Stimulated activated naive CD8-positive, alpha-beta T cell treated with anti-CD3 and anti-CD28 coated beads, Interleukin-15, Interleukin-2, amounts not matched to agents 100 ng/mL and 50 ng/mL, for 24 hours (primary cell): Measurements from ENCODE around the gene ANKH.

Source experiments
- H3K27ac Mint-ChIP-seq: one replicate; pipeline ENCODE4 v1.8.0; 2021; ENCODE audit warnings: mild to moderate bottlenecking, mixed read lengths
- H3K27me3 Mint-ChIP-seq: one replicate; pipeline ENCODE4 v1.8.0; 2021; ENCODE audit warnings: mixed read lengths
- H3K36me3 Mint-ChIP-seq: one replicate; pipeline ENCODE4 v1.8.0; 2021; ENCODE audit warnings: low read depth, mixed read lengths
- H3K4me1 Mint-ChIP-seq: one replicate; pipeline ENCODE4 v1.8.0; 2021; ENCODE audit warnings: low read depth, mixed read lengths
- H3K4me3 Mint-ChIP-seq: one replicate; pipeline ENCODE4 v1.8.0; 2021; ENCODE audit warnings: mild to moderate bottlenecking, mixed read lengths
- H3K9me3 Mint-ChIP-seq: one replicate; pipeline ENCODE4 v1.8.0; 2021; ENCODE audit warnings: mixed read lengths

ANKH gene

GRCh38 chr5:14767735-14768507 is 103.7 kb downstream of the ANKH start:
- H3K4me1 Mint-ChIP-seq = peaks cover 5% of the 10 kb centered on the region
- H3K4me3 Mint-ChIP-seq = no peak overlapping the region
- peaks cover 32% of the 10 kb centered on the region for H3K36me3 Mint-ChIP-seq
- no peak overlapping the region for H3K27ac Mint-ChIP-seq
- H3K9me3 Mint-ChIP-seq = no peaks in the 10 kb centered on the region
- no peaks in the 10 kb centered on the region for H3K27me3 Mint-ChIP-seq

GRCh38 chr5:14767053-14767452 is 104.5 kb downstream of the ANKH start:
- no peaks in the 10 kb centered on the region for H3K9me3 Mint-ChIP-seq
- H3K36me3 Mint-ChIP-seq = peaks cover 32% of the 10 kb centered on the region
- H3K4me1 Mint-ChIP-seq = peaks cover 4% of the 10 kb centered on the region
- no peak overlapping the region for H3K27ac Mint-ChIP-seq
- H3K4me3 Mint-ChIP-seq = no peak overlapping the region
- H3K27me3 Mint-ChIP-seq = no peaks in the 10 kb centered on the region

GRCh38 chr5:14766584-14766983 is 105.0 kb downstream of the ANKH start:
- no peaks in the 10 kb centered on the region for H3K27me3 Mint-ChIP-seq
- peaks cover 32% of the 10 kb centered on the region for H3K36me3 Mint-ChIP-seq
- H3K4me1 Mint-ChIP-seq = peaks cover 4% of the 10 kb centered on the region
- no peak overlapping the region for H3K4me3 Mint-ChIP-seq
- no peaks in the 10 kb centered on the region for H3K9me3 Mint-ChIP-seq
- H3K27ac Mint-ChIP-seq = no peak overlapping the region

- no peaks in the 10 kb centered on the region for H3K9me3 Mint-ChIP-seq
- peaks cover 32% of the 10 kb centered on the region for H3K36me3 Mint-ChIP-seq
- H3K27ac Mint-ChIP-seq = no peak overlapping the region
- H3K4me3 Mint-ChIP-seq = no peak overlapping the region
- H3K4me1 Mint-ChIP-seq = peaks cover 4% of the 10 kb centered on the region
- no peaks in the 10 kb centered on the region for H3K27me3 Mint-ChIP-seq
Observed at GRCh38 chr5:14765587-14765986, 106.0 kb downstream of the ANKH start.

- H3K36me3 Mint-ChIP-seq = peaks cover 38% of the 10 kb centered on the region
- no peaks in the 10 kb centered on the region for H3K4me1 Mint-ChIP-seq
- H3K4me3 Mint-ChIP-seq = no peak overlapping the region
- H3K27me3 Mint-ChIP-seq = no peaks in the 10 kb centered on the region
- no peak overlapping the region for H3K27ac Mint-ChIP-seq
- no peaks in the 10 kb centered on the region for H3K9me3 Mint-ChIP-seq
Observed at GRCh38 chr5:14762549-14763216, 108.9 kb downstream of the ANKH start.

GRCh38 chr5:14760548-14761002 is 111.0 kb downstream of the ANKH start:
- Mint-ChIP-seq H3K36me3 (peaks cover 23% of the 10 kb centered on the region), H3K4me1 (no peaks in the 10 kb centered on the region), H3K4me3 (no peak overlapping the region), H3K27ac (no peak overlapping the region), H3K27me3 (no peaks in the 10 kb centered on the region), H3K9me3 (no peaks in the 10 kb centered on the region)

- H3K27me3 Mint-ChIP-seq = no peaks in the 10 kb centered on the region
- no peak overlapping the region for H3K27ac Mint-ChIP-seq
- no peaks in the 10 kb centered on the region for H3K9me3 Mint-ChIP-seq
- no peaks in the 10 kb centered on the region for H3K4me1 Mint-ChIP-seq
- H3K4me3 Mint-ChIP-seq = no peak overlapping the region
- peaks cover 18% of the 10 kb centered on the region for H3K36me3 Mint-ChIP-seq
Observed at GRCh38 chr5:14759744-14760547, 111.6 kb downstream of the ANKH start.

GRCh38 chr5:14757850-14758249 is 113.7 kb downstream of the ANKH start:
- Mint-ChIP-seq H3K9me3 (no peaks in the 10 kb centered on the region), H3K27me3 (no peaks in the 10 kb centered on the region), H3K4me1 (no peaks in the 10 kb centered on the region), H3K36me3 (peaks cover 26% of the 10 kb centered on the region), H3K4me3 (no peak overlapping the region), H3K27ac (no peak overlapping the region)

- H3K27ac Mint-ChIP-seq = no peak overlapping the region
- no peaks in the 10 kb centered on the region for H3K4me1 Mint-ChIP-seq
- peaks cover 31% of the 10 kb centered on the region for H3K36me3 Mint-ChIP-seq
- no peaks in the 10 kb centered on the region for H3K9me3 Mint-ChIP-seq
- H3K27me3 Mint-ChIP-seq = no peaks in the 10 kb centered on the region
- H3K4me3 Mint-ChIP-seq = no peak overlapping the region
Observed at GRCh38 chr5:14756478-14756877, 115.1 kb downstream of the ANKH start.

- H3K4me1 Mint-ChIP-seq = peaks cover 13% of the 10 kb centered on the region
Observed at GRCh38 chr5:14753947-14754346, 117.6 kb downstream of the ANKH start.

GRCh38 chr5:14753292-14753691 is 118.3 kb downstream of the ANKH start:
- H3K9me3 Mint-ChIP-seq = no peaks in the 10 kb centered on the region
- H3K4me3 Mint-ChIP-seq = no peak overlapping the region
- no peak overlapping the region for H3K27ac Mint-ChIP-seq
- H3K36me3 Mint-ChIP-seq = peaks cover 59% of the 10 kb centered on the region
- H3K4me1 Mint-ChIP-seq = peaks cover 13% of the 10 kb centered on the region
- H3K27me3 Mint-ChIP-seq = no peaks in the 10 kb centered on the region

More at GRCh38 chr5:14753947-14754346, 117.6 kb downstream of the ANKH start:
- no peaks in the 10 kb centered on the region for H3K27me3 Mint-ChIP-seq
- H3K36me3 Mint-ChIP-seq = peaks cover 56% of the 10 kb centered on the region
- H3K4me3 Mint-ChIP-seq = no peak overlapping the region
- H3K27ac Mint-ChIP-seq = no peak overlapping the region
- H3K9me3 Mint-ChIP-seq = no peaks in the 10 kb centered on the region

GRCh38 chr5:14752497-14753071 is 119.0 kb downstream of the ANKH start:
- Mint-ChIP-seq H3K27ac (no peak overlapping the region), H3K36me3 (peaks cover 59% of the 10 kb centered on the region), H3K4me1 (peaks cover 13% of the 10 kb centered on the region), H3K9me3 (no peaks in the 10 kb centered on the region), H3K27me3 (no peaks in the 10 kb centered on the region), H3K4me3 (no peak overlapping the region)

GRCh38 chr5:14750712-14751111 is 120.9 kb downstream of the ANKH start:
- Mint-ChIP-seq H3K27me3 (no peaks in the 10 kb centered on the region), H3K9me3 (no peaks in the 10 kb centered on the region), H3K36me3 (peaks cover 71% of the 10 kb centered on the region), H3K4me3 (no peak overlapping the region), H3K27ac (no peak overlapping the region), H3K4me1 (peaks cover 20% of the 10 kb centered on the region)

GRCh38 chr5:14749579-14750101 is 121.9 kb downstream of the ANKH start:
- Mint-ChIP-seq H3K9me3 (no peaks in the 10 kb centered on the region), H3K4me1 (peaks cover 29% of the 10 kb centered on the region), H3K4me3 (no peak overlapping the region), H3K36me3 (peaks cover 73% of the 10 kb centered on the region), H3K27ac (no peak overlapping the region), H3K27me3 (no peaks in the 10 kb centered on the region)
